GM12874 (cell line): Measurements from ENCODE around the gene TRMT6.

Source experiments
- TF ChIP-seq, protein P1 (sequence below): IDR thresholded peaks from 2 replicates; pipeline ENCODE4 v1.5.1; 2011; ENCODE audit warnings: low read depth, mild to moderate bottlenecking, control low read depth, low read length, moderate library complexity; ENCODE audit not compliant: insufficient read depth

Gene TRMT6

DNA sequence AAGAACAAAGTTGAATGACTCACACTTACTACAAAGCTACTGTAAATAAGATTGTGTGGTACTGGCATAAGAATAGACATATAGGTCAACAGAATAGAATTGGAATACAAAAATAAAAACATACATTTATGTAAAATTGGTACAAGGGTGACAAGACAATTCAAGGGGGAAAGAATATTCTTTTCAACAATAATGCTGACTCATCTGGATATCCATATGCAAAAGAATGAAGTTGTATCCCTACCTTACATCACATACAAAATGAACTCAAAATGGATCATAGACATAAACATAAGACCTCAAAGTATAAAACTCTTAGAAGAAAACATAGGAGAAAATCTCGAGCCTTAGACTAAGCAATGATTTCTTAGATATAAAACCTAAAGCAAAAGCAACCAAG is 50.9 kb downstream of the TRMT6 start:
- TF ChIP-seq, protein P1, sequence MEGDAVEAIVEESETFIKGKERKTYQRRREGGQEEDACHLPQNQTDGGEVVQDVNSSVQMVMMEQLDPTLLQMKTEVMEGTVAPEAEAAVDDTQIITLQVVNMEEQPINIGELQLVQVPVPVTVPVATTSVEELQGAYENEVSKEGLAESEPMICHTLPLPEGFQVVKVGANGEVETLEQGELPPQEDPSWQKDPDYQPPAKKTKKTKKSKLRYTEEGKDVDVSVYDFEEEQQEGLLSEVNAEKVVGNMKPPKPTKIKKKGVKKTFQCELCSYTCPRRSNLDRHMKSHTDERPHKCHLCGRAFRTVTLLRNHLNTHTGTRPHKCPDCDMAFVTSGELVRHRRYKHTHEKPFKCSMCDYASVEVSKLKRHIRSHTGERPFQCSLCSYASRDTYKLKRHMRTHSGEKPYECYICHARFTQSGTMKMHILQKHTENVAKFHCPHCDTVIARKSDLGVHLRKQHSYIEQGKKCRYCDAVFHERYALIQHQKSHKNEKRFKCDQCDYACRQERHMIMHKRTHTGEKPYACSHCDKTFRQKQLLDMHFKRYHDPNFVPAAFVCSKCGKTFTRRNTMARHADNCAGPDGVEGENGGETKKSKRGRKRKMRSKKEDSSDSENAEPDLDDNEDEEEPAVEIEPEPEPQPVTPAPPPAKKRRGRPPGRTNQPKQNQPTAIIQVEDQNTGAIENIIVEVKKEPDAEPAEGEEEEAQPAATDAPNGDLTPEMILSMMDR: no peak

DNA sequence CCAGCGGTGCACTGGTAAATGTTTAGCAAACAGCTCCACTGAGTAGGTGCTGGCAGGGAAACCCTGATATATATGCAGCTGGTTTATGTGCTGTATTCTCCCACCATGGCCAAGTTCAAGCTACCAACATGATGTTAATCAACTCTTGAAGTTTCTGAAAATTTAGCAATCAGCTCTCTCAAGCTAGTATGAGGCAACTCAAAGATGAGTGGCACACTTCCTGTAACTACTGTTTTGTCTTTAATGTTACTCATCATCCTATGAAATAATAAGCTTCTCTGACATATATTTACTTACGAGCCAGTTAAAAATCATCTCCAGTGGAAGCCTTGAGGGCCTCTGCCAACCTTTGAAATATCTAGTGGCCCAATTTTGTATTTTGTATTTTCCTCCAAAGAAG is 54.7 kb downstream of the TRMT6 start:
- TF ChIP-seq, protein P1: no peak

DNA sequence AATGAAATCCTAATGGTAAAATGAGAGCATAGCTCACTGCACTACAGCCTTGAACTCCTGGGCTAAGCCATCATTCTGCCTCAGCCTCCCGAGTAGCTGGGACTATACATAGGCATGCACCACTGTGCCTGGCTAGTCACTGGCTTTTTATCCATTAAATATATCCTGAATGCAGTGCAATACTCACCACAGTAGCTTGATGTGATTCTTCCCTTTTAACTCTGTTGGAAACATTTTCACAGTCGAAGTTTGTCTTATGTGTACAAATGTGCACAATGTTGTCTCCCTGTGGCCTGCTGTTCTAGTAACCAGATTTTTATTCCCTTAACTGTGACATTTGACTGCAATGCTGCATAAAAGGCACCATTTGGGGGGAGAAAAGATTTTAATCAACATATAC is 56.7 kb downstream of the TRMT6 start:
- TF ChIP-seq, protein P1: no peak

DNA sequence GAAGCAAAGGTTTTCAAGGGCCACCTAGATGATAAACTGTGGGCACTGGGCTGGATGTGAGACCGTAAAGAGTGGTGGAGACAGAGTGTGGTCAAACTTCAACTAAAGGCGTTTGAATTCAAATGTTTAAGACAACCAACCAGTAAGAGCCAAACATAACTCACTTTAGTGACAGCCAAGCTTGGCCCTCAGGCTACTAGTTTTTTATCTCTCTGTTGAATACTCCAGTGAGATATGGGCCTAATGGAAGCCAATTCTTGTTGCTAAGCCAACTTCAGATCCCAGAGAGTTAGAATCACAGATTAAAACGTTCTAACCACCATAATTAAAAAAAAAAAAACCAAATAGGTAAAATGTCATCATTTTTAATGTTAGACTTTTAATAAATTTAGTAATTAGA is 57.3 kb downstream of the TRMT6 start:
- TF ChIP-seq, protein P1: no peak

DNA sequence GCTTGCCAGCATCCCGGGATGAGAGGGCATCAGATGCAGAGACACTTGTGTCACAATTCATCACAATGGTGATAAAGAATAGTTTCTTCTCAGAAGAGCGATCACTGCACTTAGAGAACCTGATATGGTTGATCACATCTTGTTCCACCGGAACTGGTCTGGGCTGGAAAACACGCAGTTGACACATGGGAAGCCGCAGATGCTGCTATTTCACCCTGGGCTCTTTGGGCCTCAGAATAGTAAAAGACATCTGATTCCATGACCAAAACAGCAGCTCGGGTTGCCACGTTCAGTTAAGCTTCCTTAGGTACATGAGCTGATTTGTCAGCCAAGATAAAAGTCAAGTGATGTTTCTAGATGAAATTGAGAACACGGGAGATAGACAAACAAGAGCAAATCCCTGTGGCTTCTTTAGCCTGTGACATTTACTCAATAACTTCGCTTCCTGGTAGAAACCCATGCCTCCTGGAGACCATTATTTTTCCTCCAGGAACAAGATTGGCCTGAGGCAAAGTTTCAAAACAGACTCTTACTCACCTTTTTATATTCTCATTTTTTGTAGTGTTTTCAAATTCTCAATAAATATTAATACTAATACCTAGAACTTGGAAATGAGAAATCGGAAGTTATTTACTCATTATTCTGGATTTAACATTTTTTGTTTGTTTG is 59.4 kb downstream of the TRMT6 start:
- TF ChIP-seq, protein P1: no peak

DNA sequence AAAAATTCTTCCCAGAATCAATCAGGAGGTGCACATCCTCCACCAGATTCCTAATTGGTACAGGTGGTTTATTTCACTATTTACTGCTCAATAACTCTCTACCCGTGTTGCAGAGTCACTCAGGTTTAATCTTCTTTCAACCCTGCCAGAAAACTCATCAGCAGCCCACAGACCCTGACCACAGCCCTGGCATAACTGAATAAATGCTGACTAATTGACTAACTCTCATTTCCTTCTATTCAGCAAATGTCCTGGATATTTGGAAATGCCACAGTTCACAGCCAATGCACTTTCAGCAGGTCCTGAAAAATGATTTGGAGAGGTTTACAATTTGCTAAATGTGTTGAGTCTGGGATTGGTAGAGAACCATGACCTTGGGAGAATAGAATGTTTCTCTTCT is 62.3 kb downstream of the TRMT6 start:
- TF ChIP-seq, protein P1: no peak

DNA sequence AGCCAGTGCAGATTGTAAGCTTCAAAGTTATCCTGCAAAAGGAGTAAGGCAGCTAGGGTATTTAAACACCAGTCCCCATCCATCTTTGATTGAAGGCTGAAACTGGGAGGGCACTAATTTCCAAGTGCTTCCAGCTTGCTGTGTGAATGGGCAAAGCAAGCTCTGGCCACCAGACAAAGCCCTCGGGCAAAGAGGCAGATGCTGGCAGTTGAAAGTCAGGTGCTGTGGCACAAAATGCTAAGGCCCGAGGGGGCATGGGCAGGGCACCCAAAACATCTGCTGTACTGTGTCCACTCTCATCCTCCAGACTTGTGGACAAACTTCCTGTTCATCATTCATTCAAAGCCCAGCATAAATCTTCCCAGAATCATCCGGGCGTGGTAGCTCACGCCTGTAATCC is 62.9 kb downstream of the TRMT6 start:
- TF ChIP-seq, protein P1: no peak
